ENCODE measurements around the gene PRDM9.
A peak's percentile ranks its signal among the peaks of the same experiment; 100 is the strongest.
"Not testable (repeated sequence)": the region's sequence is repeated elsewhere in the genome, so short reads cannot be mapped to it uniquely, and the experiment has no call there.

Gene PRDM9

GRCh38 chr5:23486227-23486626, 21.2 kb upstream of the PRDM9 start:
- not testable (repeated sequence) for H3K27me3 ChIP-seq (replicated peaks; ENCODE audit: control insufficient read depth, insufficient read depth, low read length); H3K9me3 ChIP-seq (ENCODE audit: control insufficient read depth, low read length); DNase-seq (ENCODE audit: low read depth); H3K36me3 ChIP-seq (ENCODE audit: control insufficient read depth, insufficient read depth, low read length, severe bottlenecking); H3K4me1 ChIP-seq (ENCODE audit: control insufficient read depth, insufficient read depth, low read length); H3K9ac ChIP-seq (ENCODE audit: low read length); H3K4me3 ChIP-seq (ENCODE audit: low read length)

- Histone ChIP-seq H3K4me1 (ENCODE audit: control insufficient read depth, insufficient read depth, low read length) (no peaks in the 10 kb centered on the region), H3K36me3 (ENCODE audit: control insufficient read depth, insufficient read depth, low read length, severe bottlenecking) (no peaks in the 10 kb centered on the region), H3K9me3 (ENCODE audit: control insufficient read depth, low read length) (no peaks in the 10 kb centered on the region), H3K9ac (ENCODE audit: low read length) (no peak overlapping the region), H3K4me3 (ENCODE audit: low read length) (no peak overlapping the region), H3K27me3 (replicated peaks; ENCODE audit: control insufficient read depth, insufficient read depth, low read length) (no peaks in the 10 kb centered on the region)
- DNase-seq (ENCODE audit: low read depth): no peak
Measured at GRCh38 chr5:23490993-23491392, 16.4 kb upstream of the PRDM9 start.

GRCh38 chr5:23494558-23494957, 12.9 kb upstream of the PRDM9 start:
- H3K9me3 ChIP-seq (ENCODE audit: control insufficient read depth, low read length): no peaks in the 10 kb centered on the region
- H3K9ac ChIP-seq (ENCODE audit: low read length): no peak overlapping the region

GRCh38 chr5:23496576-23496975, 10.8 kb upstream of the PRDM9 start:
- Histone ChIP-seq H3K36me3 (ENCODE audit: control insufficient read depth, insufficient read depth, low read length, severe bottlenecking) (no peaks in the 10 kb centered on the region), H3K9me3 (ENCODE audit: control insufficient read depth, low read length) (no peaks in the 10 kb centered on the region), H3K9ac (ENCODE audit: low read length) (no peak overlapping the region), H3K4me1 (ENCODE audit: control insufficient read depth, insufficient read depth, low read length) (no peaks in the 10 kb centered on the region), H3K27me3 (replicated peaks; ENCODE audit: control insufficient read depth, insufficient read depth, low read length) (no peaks in the 10 kb centered on the region), H3K4me3 (ENCODE audit: low read length) (no peak overlapping the region)
- DNase-seq (ENCODE audit: low read depth): no peak

More at GRCh38 chr5:23494558-23494957, 12.9 kb upstream of the PRDM9 start:
- H3K27me3 ChIP-seq (replicated peaks; ENCODE audit: control insufficient read depth, insufficient read depth, low read length): no peaks in the 10 kb centered on the region
- H3K4me3 ChIP-seq (ENCODE audit: low read length): no peak overlapping the region
- H3K36me3 ChIP-seq (ENCODE audit: control insufficient read depth, insufficient read depth, low read length, severe bottlenecking): no peaks in the 10 kb centered on the region
- no peaks in the 10 kb centered on the region for H3K4me1 ChIP-seq (ENCODE audit: control insufficient read depth, insufficient read depth, low read length)
- no peak for DNase-seq (ENCODE audit: low read depth)

- H3K27me3 ChIP-seq (replicated peaks; ENCODE audit: control insufficient read depth, insufficient read depth, low read length): peaks cover 6% of the 10 kb centered on the region
- H3K4me3 ChIP-seq (ENCODE audit: low read length): peak overlapping the region; percentile 28
- no peak for DNase-seq (ENCODE audit: low read depth)
- H3K4me1 ChIP-seq (ENCODE audit: control insufficient read depth, insufficient read depth, low read length): no peaks in the 10 kb centered on the region
- no peaks in the 10 kb centered on the region for H3K36me3 ChIP-seq (ENCODE audit: control insufficient read depth, insufficient read depth, low read length, severe bottlenecking)
- H3K9ac ChIP-seq (ENCODE audit: low read length): peak overlapping the region; percentile 39
- H3K9me3 ChIP-seq (ENCODE audit: control insufficient read depth, low read length): no peaks in the 10 kb centered on the region
Measured at GRCh38 chr5:23506329-23507236, 826 bp upstream of the PRDM9 start.

- not testable (repeated sequence) for H3K9ac ChIP-seq (ENCODE audit: low read length); H3K27me3 ChIP-seq (replicated peaks; ENCODE audit: control insufficient read depth, insufficient read depth, low read length); H3K9me3 ChIP-seq (ENCODE audit: control insufficient read depth, low read length); H3K36me3 ChIP-seq (ENCODE audit: control insufficient read depth, insufficient read depth, low read length, severe bottlenecking); H3K4me1 ChIP-seq (ENCODE audit: control insufficient read depth, insufficient read depth, low read length); H3K4me3 ChIP-seq (ENCODE audit: low read length); DNase-seq (ENCODE audit: low read depth)
Measured at GRCh38 chr5:23510434-23510833, 3.0 kb downstream of the PRDM9 start.

GRCh38 chr5:23522553-23522952, 15.1 kb downstream of the PRDM9 start:
- no peak overlapping the region for H3K9ac ChIP-seq (ENCODE audit: low read length)
- H3K9me3 ChIP-seq (ENCODE audit: control insufficient read depth, low read length): no peaks in the 10 kb centered on the region
- no peak overlapping the region for H3K4me3 ChIP-seq (ENCODE audit: low read length)
- no peaks in the 10 kb centered on the region for H3K36me3 ChIP-seq (ENCODE audit: control insufficient read depth, insufficient read depth, low read length, severe bottlenecking)
- no peaks in the 10 kb centered on the region for H3K4me1 ChIP-seq (ENCODE audit: control insufficient read depth, insufficient read depth, low read length)
- H3K27me3 ChIP-seq (replicated peaks; ENCODE audit: control insufficient read depth, insufficient read depth, low read length): no peaks in the 10 kb centered on the region
- DNase-seq (ENCODE audit: low read depth): no peak

GRCh38 chr5:23523031-23523430, 15.6 kb downstream of the PRDM9 start:
- Histone ChIP-seq H3K4me3 (ENCODE audit: low read length) (no peak overlapping the region), H3K36me3 (ENCODE audit: control insufficient read depth, insufficient read depth, low read length, severe bottlenecking) (no peaks in the 10 kb centered on the region), H3K9ac (ENCODE audit: low read length) (no peak overlapping the region), H3K4me1 (ENCODE audit: control insufficient read depth, insufficient read depth, low read length) (no peaks in the 10 kb centered on the region), H3K27me3 (replicated peaks; ENCODE audit: control insufficient read depth, insufficient read depth, low read length) (no peaks in the 10 kb centered on the region), H3K9me3 (ENCODE audit: control insufficient read depth, low read length) (no peaks in the 10 kb centered on the region)
- DNase-seq (ENCODE audit: low read depth): no peak

GRCh38 chr5:23523998-23524397, 16.6 kb downstream of the PRDM9 start:
- DNase-seq (ENCODE audit: low read depth): no peak
- H3K36me3 ChIP-seq (ENCODE audit: control insufficient read depth, insufficient read depth, low read length, severe bottlenecking): no peaks in the 10 kb centered on the region
- no peaks in the 10 kb centered on the region for H3K9me3 ChIP-seq (ENCODE audit: control insufficient read depth, low read length)
- no peak overlapping the region for H3K9ac ChIP-seq (ENCODE audit: low read length)
- no peaks in the 10 kb centered on the region for H3K27me3 ChIP-seq (replicated peaks; ENCODE audit: control insufficient read depth, insufficient read depth, low read length)
- no peak overlapping the region for H3K4me3 ChIP-seq (ENCODE audit: low read length)
- no peaks in the 10 kb centered on the region for H3K4me1 ChIP-seq (ENCODE audit: control insufficient read depth, insufficient read depth, low read length)

GRCh38 chr5:23525751-23526150, 18.3 kb downstream of the PRDM9 start:
- no peaks in the 10 kb centered on the region for H3K27me3 ChIP-seq (replicated peaks; ENCODE audit: control insufficient read depth, insufficient read depth, low read length)
- no peak overlapping the region for H3K4me3 ChIP-seq (ENCODE audit: low read length)
- DNase-seq (ENCODE audit: low read depth): no peak

GRCh38 chr5:23526616-23527015, 19.2 kb downstream of the PRDM9 start:
- H3K9me3 ChIP-seq (ENCODE audit: control insufficient read depth, low read length); H3K36me3 ChIP-seq (ENCODE audit: control insufficient read depth, insufficient read depth, low read length, severe bottlenecking); H3K4me3 ChIP-seq (ENCODE audit: low read length); DNase-seq (ENCODE audit: low read depth); H3K9ac ChIP-seq (ENCODE audit: low read length); H3K4me1 ChIP-seq (ENCODE audit: control insufficient read depth, insufficient read depth, low read length); H3K27me3 ChIP-seq (replicated peaks; ENCODE audit: control insufficient read depth, insufficient read depth, low read length): not testable (repeated sequence)

More at GRCh38 chr5:23525751-23526150, 18.3 kb downstream of the PRDM9 start:
- H3K9ac ChIP-seq (ENCODE audit: low read length): no peak overlapping the region
- no peaks in the 10 kb centered on the region for H3K9me3 ChIP-seq (ENCODE audit: control insufficient read depth, low read length)
- no peaks in the 10 kb centered on the region for H3K4me1 ChIP-seq (ENCODE audit: control insufficient read depth, insufficient read depth, low read length)
- no peaks in the 10 kb centered on the region for H3K36me3 ChIP-seq (ENCODE audit: control insufficient read depth, insufficient read depth, low read length, severe bottlenecking)

All from adipocyte (in vitro differentiated cells).